GM04504 (cell line): ENCODE measurements around the gene RIC1.
"Not testable (repeated sequence)": the region's sequence is repeated elsewhere in the genome, so short reads cannot be mapped to it uniquely, and the experiment has no call there.

Source experiments
- DNase-seq: peaks from one replicate; pipeline ENCODE4 v3.0.0-alpha.2; 2012; ENCODE audit warnings: low read depth

RIC1 gene

DNA sequence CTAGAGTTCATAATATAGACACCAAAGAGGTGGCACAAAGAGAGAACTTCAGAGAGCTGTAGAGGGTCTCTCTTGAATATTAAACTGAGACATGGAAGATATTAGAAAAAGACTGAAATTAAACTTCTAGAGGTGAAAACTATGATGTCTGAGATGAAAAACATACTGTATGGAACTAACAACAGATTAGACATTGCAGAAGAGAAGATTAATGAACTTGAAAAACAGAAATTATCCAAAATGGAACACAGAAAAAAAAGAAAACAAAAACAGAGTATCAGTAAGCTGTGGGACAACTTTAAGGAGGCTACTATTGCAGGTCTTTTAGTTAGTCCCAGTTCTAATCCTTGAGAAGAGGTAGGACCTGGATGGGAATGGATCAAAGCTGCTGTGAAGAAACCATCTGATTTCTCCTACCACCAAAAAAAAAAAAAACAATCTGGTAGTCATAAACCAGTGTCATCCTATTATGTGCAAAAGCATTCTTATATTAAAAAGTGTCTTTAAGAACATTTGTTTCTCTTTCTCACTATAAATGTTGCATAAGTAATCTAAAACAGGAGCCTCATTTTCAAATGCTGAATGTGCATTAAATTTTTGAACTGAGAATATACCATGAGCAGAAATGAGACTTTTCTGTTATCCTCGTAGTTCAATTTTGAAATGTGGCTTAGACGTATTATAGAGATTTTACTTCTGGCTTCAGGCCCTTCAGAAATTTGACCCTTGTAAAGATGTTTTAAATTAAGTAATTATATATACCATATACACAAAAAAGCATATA lies 107.8 kb downstream of the RIC1 start:
- DNase-seq = no peak

- DNase-seq = no peak
Measured at GRCh38 chr9:5743109-5743508, 114.2 kb downstream of the RIC1 start.

GRCh38 chr9:5748438-5748837 lies 119.5 kb downstream of the RIC1 start:
- no peak for DNase-seq

- DNase-seq = no peak
Measured at GRCh38 chr9:5749306-5749705, 120.4 kb downstream of the RIC1 start.

DNA sequence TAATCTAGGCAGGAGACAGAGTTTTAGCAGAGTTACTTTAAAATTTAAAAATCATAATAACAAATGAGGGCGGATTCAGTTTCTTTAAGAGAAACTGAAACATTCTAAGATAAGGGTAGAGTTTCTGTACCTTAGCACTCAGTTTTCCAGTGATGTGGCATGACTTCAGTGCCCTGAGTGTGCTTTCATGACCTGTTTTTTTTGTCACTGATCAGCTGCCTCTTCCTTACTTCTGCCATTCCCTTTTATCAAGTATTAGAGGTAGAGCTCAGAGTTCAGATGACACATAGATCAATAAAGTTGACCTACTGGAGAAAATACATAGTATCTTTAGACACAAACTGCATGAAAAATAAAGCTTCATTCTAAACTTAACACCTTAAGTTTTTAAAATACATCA lies 121.7 kb downstream of the RIC1 start:
- DNase-seq = no peak

GRCh38 chr9:5756633-5757032 lies 127.7 kb downstream of the RIC1 start:
- DNase-seq = no peak

DNA sequence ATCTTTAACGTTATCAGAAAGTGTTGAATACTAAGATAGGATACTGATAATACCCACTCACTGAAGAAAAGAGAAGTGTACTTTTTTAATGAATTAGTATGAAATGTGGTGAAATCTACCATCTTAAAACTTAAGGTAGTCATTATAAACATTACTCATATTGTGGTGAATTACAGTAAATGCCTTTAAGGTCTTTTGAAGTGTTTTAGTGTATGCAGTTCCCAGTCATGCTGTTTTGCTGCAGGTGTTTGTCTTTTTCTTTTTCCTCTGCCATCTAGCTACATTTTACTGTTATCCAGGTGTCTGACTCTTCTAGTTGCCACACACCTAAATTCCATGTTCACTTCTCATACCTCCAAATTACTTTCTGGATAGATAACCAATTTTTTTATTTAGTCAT lies 131.4 kb downstream of the RIC1 start:
- no peak for DNase-seq

GRCh38 chr9:5762421-5762820 lies 133.5 kb downstream of the RIC1 start:
- DNase-seq = no peak

DNA sequence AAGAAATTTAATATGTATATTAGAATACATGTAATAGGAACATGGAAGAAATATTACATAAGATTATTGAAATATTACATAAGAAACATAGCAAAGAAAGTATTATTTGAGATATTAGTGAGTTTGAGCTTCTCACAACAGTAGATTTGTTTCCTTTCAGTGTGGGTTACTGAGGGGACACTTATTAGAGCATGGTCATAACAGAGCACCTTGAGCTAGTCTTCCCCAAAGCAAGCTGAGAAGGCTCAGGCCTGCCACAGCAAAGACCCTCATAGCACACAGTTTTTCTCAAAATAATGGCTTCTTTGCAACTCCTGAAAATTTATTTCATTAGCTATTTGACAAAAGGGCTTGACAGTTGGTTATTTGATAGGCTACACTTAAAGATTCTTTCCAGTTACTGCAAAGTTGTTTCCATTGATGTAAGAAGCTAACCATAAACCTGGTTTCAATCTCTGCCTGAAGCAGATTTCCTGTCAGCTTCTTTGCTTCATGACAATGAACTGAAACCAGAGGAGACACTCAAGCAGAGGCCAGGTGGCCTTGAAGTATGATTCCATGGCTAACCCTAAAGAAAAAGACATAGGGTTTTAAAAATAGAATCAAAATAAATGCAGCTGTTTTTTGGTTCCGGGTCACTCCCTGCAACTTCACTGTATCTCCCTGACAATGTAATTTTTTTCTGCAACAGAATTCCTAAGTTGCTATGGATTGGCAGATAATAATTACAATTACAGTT lies 135.4 kb downstream of the RIC1 start:
- no peak for DNase-seq

DNA sequence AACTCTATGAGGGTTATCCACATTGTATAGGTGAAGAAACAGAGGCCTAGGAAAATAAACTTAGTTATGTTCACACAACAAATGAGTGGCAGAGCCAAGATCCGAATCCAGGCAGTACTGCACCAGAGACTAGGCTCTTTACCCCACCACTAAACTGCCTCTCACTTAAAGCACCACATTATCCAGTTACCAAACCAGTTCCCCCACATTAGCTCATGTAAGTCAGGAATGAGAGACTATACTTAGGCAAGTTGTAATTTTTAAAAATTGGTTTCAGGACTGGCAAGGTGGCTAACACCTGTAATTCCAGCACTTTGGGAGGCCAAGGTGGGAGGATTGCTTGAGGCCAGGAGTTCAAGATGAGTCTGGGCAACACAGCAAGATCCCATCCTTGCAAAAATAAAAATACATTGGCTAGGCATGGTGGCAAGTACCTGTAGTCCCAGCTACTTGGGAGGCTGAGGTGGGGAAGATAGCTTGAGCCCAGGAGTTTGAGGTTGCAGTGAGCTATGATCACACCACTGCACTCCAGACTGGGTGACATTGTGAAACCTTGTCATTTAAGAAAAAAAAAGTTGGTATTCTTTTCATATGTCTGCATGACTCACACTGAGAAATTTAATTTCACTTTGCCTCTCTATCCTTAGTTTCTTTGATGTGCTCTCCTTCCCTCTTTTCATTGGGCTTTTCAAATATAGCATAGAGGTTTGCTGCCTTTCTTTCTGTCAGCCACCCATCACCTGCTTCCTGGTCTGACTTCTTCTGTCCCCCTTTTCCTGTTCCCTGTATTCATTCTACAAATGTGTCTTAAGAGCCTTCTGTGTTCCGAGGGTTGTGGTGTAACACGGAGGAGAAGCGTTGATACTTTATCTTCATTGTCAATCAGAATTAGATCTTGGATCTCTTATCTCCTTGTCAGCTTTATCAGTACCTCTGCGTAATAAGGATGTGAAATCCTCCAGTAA lies 139.3 kb downstream of the RIC1 start:
- DNase-seq = no peak

- peak; percentile 22 for DNase-seq
Measured at GRCh38 chr9:5773324-5773999, 144.6 kb downstream of the RIC1 start.

GRCh38 chr9:5778805-5779204 lies 149.9 kb downstream of the RIC1 start:
- no peak for DNase-seq

GRCh38 chr9:5779705-5780218 lies 150.9 kb downstream of the RIC1 start:
- not testable (repeated sequence) for DNase-seq

GRCh38 chr9:5783420-5783819 lies 154.5 kb downstream of the RIC1 start:
- DNase-seq = not testable (repeated sequence)

DNA sequence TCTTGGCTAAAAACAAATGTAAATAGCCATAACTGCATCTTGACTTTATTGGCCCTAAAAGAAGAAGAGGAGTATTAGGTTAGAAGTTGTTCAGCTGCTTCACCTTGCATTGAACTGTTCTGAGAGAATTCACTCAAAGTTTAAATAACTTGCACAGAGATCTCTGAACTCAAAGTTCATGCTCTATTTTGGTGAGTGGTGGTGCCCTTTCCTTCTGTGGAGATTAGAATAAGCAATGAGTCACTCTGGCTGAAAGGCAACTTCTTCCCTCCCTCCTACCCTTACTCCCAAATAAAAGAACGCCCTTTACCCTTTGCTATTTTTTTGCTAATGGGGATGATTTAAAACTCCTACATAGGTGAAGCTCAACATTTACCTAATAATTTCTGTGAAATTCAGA lies 155.1 kb downstream of the RIC1 start:
- DNase-seq = no peak

- DNase-seq = no peak
Measured at GRCh38 chr9:5784526-5785315, 155.8 kb downstream of the RIC1 start.

GRCh38 chr9:5786370-5787127 lies 157.6 kb downstream of the RIC1 start:
- no peak for DNase-seq

DNA sequence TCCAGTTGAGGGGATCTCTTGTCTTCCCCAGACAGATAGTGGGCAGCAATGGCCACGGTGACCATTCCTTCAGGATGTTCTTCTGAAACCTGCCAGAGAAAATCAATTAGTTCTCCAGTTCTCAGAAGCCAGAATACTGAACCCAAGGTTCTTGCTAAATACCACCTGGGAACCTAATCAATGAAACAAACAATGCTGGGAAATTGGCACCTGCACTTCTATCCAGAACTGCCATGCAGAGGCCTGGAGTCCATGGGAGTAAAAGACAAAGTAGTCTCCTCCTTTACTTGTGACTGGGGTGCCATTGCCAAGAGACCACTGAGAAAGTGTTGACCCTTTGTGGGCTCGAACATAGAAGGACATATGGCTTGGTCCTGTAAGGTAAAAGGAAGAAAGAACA lies 158.3 kb downstream of the RIC1 start:
- DNase-seq = no peak

- no peak for DNase-seq
Measured at GRCh38 chr9:5787759-5788302, 158.9 kb downstream of the RIC1 start.

- no peak for DNase-seq
Measured at GRCh38 chr9:5789489-5789888, 160.6 kb downstream of the RIC1 start.
